Activated T-cell treated with anti-CD3 and anti-CD28 coated beads, Interleukin-2, amount 50 U/mL, for 48 hours (primary cell): ENCODE results near the gene NDUFA13.
"Not testable (repeated sequence)": the region's sequence is repeated elsewhere in the genome, so short reads cannot be mapped to it uniquely, and the experiment has no call there.

Experiments
- DNase-seq, 2 experiments: peaks; one replicate each; pipeline ENCODE4 v3.0.0-alpha.2; 2020

Gene NDUFA13

GRCh38 chr19:19515642-19516519 lies at the start of gene NDUFA13:
Gene NDUFA13, plus strand, starts transcription at chr19:19516225. Its CDS starts 14 bp downstream, at chr19:19516239.
- DNase-seq, result peak; percentile 99

GRCh38 chr19:19468424-19469050 lies 47.5 kb upstream of the NDUFA13 start:
- no peak for DNase-seq

DNA sequence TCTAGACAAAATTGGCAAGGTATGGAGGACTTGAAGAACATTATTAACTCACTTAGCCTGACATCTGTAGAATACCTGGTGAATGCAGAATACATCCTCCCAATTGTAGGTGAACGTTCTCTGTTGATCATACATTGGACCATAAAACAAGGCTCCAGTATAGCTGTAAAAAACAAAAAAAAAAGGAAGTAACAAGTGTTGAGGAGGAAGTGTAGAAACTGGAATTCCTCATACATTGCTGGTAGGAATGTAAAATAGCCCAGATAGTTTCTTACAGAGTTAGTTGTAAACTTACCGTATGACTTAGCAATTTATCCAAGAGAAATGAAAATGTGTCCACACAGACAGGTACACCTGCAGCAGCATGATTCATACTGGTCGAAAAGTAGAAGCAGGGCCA lies 45.4 kb upstream of the NDUFA13 start:
- DNase-seq, result no peak

GRCh38 chr19:19471682-19472081 lies 44.3 kb upstream of the NDUFA13 start:
- no peak for DNase-seq

DNA sequence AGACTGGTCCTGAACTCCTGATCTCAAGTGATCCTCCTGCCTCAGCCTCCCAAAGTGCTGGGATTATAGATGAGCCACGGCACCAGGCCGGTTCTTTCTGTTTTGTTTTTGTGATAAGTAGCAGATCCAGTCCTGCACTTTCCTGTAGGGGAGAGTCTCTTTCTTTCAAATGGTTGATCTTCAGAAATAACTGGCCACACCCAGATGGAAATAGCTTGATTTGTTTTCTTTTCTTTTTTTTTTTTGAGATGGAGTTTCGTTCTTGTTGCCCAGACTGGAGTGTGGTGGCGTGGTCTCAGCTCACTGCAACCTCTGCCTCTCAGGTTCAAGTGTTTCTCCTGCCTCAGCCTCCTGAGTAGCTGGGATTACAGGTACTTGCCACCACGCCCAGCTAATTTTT lies 43.9 kb upstream of the NDUFA13 start:
- DNase-seq, result not testable (repeated sequence)

DNA sequence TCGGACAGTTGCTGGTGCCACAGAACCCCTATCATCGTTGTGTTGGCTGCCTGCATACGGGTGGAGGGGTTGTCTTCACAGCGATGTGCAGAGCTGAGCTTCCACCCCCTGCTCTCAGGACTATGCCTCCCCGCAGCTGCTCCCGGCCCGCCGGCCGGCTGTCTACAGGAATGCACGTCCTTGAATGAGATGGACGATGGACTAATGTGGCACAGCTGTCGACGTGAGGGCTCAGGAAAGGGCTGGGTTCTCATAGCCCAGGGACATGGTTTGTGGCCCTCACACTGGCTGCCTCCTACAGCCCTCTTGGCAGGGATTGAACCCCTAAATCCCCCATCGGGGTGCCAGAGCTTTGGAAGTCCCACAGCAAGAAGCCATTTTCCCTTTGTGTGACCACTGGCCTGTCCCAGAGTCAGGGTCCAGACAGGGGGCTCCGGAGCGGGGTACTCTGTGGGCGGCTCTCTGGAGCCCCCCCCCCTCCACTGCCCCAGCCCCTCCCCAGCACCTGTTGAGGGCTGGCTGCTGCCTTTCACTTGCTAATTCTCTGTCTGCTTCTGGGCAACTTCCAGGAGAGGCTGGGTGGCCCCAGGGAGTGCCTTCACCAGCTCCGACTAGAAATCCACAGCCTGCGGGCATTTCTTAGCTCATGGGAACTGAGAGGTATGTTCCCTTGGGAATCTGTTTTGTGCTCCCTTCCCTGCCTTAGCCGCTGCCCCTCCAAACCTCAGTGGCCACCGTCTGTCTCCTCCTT lies 40.8 kb upstream of the NDUFA13 start:
- no peak for DNase-seq

DNA sequence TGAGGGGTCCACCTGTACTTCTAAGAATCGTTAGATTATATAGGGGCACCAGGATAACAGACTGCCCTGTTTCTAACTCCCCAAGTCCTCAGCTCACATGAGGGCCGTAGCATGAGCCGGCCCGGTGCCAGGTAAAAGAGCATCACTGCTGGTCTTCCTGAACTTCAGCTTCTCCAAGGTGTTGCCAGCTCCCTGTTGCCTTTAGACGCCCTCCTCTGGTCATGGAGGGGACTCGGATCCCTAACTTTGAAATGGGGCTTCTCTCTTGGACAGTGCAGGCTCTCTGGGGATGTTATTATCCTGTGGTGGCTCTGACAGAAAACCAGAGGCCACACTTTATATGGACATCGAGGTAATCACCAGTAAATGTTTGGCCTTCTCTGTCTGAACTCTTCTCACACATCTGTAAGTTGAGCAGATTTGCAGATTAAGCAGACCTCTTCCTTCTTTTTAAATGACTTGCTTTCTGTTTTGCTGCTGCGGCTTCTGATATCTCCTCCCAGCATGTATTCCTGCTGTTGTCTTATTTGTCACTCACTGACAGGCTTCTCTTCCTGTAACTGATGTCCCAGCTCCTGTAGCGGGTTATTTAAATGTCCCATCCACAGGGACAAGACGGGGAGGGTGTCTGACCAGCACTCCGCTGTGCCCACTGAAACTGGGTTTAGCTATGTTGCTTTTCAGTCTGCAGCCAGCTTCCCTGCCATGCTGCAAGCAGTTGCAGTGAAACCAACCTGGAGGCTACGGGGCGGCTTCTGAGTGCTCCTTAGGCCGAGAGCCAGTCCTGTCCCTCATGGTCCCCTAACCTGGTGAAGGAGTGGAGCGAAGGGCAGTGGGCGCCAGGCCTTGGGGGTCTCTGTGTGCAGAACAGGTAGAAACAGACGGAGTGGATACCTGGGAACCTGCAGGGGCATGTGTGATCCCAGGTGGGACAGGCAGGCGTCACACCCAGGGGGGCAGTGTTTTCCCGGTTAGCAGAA lies 39.9 kb upstream of the NDUFA13 start:
- DNase-seq, result no peak

DNA sequence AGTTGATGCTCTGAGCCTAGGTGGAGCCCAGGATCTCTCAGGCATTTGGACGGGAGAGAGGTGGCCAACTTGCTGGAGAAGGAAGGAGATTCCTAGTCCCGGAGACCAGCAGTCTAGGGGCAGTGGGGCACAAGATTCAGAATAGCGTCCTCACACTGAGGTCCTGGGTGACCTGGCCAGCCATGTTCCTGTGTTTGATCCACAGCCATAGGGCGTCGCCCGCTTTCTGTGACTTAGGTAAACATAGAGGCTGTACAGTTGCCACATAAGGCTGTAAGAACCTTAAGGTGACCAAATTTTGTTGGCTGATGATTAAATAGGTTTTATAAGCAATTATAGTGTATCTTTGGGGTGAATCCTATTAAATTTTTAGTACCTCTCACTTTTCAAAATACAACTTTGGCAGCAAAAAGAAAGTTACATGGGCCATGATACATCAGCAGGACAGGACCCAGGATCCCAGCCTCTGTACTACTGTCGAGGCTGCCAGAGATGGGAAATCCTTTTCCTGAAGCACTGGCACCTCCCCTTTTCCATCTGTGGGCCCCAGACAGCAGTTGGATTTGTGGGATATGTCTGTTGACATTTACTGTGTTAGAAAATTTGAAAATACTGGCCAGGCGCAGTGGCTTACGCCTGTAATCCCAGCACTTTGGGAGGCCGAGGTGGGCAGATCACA lies 38.2 kb upstream of the NDUFA13 start:
- no peak for DNase-seq

- peak; percentile 46 to 53 for DNase-seq
These were observed 35.3 kb upstream of the NDUFA13 start for GRCh38 chr19:19480688-19481087.

DNA sequence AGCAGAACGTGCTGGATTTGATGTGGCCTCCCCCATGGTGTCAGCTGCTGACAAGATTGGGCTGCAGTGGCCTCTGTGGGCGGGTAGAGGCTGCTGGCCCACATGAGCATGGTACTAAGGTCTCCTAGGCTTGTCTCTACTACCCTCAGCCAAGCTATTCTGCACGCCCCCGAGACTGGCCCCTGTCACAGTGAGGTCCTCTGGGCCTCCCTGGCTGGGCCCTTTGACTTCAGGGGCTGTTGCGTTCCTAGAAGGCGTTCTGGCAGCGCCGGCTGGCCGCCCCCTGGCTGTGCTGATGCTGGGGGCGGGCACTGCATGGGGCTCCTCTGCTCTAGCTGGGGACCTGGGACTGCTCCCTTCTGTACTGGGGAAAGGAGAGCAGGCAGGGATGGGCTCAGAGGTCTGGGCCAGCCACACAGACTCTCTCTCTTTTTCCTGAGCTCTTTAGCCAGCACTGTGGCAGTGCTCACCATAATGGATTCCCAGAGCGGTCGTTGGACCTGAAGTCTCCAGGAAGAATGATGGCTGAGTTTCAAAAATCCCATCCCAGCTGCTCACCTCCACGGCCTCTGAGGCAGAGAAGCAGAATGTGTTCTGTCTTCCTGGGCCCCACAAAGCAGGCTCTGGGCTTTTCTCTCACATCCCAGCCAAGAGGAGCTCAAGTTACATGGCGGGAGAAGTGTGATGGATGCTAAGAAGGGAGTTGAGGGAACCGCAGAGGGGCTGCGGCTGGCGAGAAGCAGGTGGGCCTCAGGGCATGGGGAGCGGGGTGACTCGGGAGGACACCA lies 33.0 kb upstream of the NDUFA13 start:
- DNase-seq, result no peak

- DNase-seq, result no peak
These were observed 30.6 kb upstream of the NDUFA13 start for GRCh38 chr19:19485161-19485997.

GRCh38 chr19:19485998-19486290 lies 30.1 kb upstream of the NDUFA13 start:
- DNase-seq, result no peak

DNA sequence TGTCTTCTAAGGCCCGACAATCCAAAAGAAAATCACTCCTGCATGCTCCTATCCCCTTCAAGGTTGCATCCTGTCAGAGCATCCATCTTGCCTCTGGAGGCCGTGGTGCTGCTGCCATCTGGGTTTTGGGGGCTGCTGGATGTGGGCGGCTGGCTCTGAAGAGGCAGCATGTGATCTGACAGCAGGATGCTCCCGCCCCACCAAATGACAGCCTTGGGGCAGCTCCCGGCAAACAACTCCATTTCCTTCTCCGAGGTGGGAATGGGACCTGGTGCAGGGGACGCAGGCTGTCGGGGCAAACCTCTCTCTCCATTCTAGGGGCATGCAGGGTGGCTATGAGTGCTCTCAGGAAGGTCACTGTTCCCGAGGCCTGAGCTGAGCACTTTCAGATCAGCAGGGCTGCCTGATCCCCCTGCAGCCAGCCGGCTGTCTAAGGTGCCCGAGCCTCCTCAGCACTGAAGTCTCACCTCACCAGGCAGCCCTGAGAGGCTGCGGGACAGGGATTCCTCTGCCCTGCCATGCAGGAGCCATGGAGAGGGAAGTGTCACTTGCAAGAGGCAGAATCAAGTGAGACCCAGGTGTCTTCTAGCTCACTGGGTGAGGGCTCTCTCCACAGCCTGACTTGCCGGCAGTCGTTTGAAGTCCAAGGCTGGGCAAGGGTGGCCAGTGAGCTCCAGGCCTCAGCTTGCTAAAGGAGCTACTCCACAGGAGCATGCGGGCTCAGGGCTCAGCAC lies 29.5 kb upstream of the NDUFA13 start:
- DNase-seq, result no peak

GRCh38 chr19:19487077-19487949 lies 28.7 kb upstream of the NDUFA13 start:
- DNase-seq, result no peak

DNA sequence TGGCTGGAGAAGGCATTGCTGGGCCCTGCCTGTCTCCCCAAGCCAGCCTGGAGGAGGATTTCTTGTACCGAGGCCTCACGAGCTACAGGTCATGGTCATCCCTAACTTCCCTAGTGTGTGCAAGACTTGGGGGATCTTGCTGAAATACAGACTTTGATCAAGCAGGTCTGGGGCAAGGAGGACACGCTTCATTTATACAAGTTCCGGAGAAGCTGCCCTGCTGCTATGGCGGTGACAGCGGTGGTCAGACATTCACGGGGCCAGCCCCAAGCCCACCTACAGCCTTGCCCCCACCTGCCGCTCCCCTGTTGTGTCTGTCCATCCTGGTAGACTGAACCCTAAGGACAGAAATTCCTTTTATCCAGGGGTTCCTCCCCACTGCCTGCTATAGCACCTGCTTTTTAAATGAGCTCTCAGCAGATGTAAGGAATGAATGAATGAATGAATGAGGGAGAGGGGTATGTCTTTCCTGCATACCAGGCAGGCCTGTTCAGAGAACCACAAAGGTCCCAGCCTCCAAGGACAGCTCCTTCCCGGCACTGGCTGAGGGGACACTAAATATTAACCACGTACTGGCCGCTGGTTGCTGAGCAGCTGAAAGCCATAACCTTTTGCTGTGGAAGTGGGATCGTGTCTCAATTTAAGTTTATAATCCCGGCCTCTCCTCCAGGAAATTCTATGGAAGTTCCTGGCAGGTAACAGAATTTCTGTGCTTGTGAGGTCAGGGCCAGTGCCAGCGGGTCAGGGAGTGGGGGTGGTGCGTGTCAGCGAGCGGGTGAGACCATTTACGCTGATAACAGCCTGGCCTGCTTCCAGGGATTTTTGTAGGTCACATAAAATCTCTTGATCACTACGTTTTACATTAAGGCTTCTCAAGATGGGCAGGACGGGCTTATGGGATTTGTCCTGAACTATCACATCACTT lies 27.8 kb upstream of the NDUFA13 start:
- no peak for DNase-seq

- peak; percentile 87 to 89 for DNase-seq
These were observed 26.9 kb upstream of the NDUFA13 start for GRCh38 chr19:19488875-19489690.
